Measurements from ENCODE around the gene CCDC185.

- TF ChIP-seq E2F8 (IDR thresholded peaks at IDR 0.05; ENCODE audit: low read depth, partially characterized antibody) (no peak), NRF1 (conservative IDR thresholded peaks at IDR 0.05; ENCODE audit: low read depth, low read length) (no peak), POLR2A (IDR thresholded peaks at IDR 0.05; ENCODE audit: low read depth, low read length) (no peak), CTCF (IDR thresholded peaks at IDR 0.05 in 2 of 3, conservative IDR thresholded peaks at IDR 0.05 in 1 of 3; ENCODE audit: control insufficient read depth in 2 of 3, extremely low read depth in 1 of 3, insufficient read depth in 1 of 3, low read depth in 3 of 3, low read length in 3 of 3) (no peak)
Measured at GRCh38 chr1:223413216-223413615, 20.0 kb downstream of the CCDC185 start.
